Hepatocyte (in vitro differentiated cells): Measurements from ENCODE around the gene HMGXB3.

Experiments
- CTCF ChIP-seq: fragments of 200-600 bp; sonication (generic); IDR thresholded peaks from 2 replicates; pipeline ENCODE4 v1.5.1; 2016; ENCODE audit warnings: antibody characterized with exemption, mild to moderate bottlenecking; ENCODE audit not compliant: poor library complexity
- EZH2 ChIP-seq: fragments of 200-600 bp; sonication (generic); IDR thresholded peaks from 2 replicates; pipeline ENCODE4 v1.6.1; 2016; ENCODE audit warnings: antibody characterized with exemption, mild to moderate bottlenecking, borderline replicate concordance
- EZH2phosphoT487 ChIP-seq: fragments of 200-600 bp; sonication (generic); IDR thresholded peaks from one replicate; pipeline ENCODE4 v1.6.1; 2018; ENCODE audit warnings: antibody characterized with exemption, mild to moderate bottlenecking, low read depth, moderate library complexity; ENCODE audit not compliant: unreplicated experiment, severe bottlenecking

GRCh38 chr5:150013931-150014330, 13.4 kb downstream of the HMGXB3 start:
- no peak for TF ChIP-seq CTCF
- TF ChIP-seq EZH2, result no peak
- no peak for TF ChIP-seq EZH2phosphoT487
